Middle frontal gyrus (tissue), 1 donor: ENCODE data around the gene SUPT6H.
"Not testable (repeated sequence)": the region's sequence is repeated elsewhere in the genome, so short reads cannot be mapped to it uniquely, and the experiment has no call there.

Source experiments
- DNase-seq: peaks from one replicate; pipeline ENCODE4 v3.0.0-alpha.2; 2015; ENCODE audit warnings: low spot score; ENCODE audit errors: extremely low spot score

The SUPT6H gene

DNA sequence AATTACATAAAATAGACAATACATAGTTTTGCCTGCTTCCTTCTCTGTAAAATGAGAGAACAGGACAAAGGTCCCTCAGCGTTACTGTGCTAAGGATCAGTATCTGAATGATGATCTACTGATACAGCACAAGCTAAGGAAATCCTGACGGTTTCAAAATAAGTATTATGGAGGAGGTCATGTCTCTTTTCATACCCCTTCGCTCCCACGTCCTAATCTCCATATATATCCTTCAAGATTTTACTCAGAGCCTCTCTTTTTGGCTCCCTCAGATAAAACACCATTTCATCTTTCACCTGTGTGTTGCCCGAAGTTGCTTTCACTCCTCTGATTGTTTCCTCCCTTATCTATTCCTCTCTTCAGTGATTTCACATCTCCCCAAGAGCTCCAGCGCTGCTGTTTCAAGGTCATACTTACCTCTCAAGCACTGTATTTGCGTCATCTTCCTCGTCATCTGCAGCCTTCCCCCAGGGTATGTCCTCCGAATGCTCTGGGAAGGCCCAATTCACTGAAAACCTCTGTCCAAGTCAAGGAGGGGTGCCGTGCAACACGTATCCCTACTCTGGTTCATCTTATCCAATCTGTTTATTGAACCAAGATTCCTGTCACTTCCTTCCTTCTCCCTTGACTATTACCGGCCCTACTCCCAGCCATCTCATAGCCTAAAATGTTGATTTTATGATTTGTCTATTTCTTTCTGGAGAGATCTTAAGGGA, 15.8 kb upstream of the SUPT6H start:
- no peak for DNase-seq

DNA sequence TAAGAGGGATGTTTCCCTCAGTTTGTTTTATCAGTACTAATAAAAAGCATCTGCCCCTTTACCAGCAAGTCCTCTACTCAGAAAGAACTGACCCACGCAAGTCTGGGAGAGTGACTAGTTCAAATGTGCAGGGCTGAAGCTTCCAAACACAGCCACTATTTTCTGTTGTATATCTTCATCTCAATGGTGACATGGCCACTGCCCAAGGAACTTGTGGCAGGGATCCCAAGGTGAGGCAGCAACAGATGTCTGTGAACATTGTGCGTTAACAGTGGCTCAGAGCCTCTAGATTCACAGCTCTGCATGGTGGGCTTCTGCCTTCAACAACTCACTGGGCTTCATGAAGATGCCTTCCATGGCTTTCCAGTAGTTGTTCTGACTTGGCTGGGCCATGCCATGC, 13.3 kb upstream of the SUPT6H start:
- no peak for DNase-seq

GRCh38 chr17:28655160-28655559, 6.8 kb upstream of the SUPT6H start:
- DNase-seq: no peak

- DNase-seq: no peak
Measured at GRCh38 chr17:28657756-28658155, 4.2 kb upstream of the SUPT6H start.

GRCh38 chr17:28658342-28658741, 3.7 kb upstream of the SUPT6H start:
- not testable (repeated sequence) for DNase-seq

DNA sequence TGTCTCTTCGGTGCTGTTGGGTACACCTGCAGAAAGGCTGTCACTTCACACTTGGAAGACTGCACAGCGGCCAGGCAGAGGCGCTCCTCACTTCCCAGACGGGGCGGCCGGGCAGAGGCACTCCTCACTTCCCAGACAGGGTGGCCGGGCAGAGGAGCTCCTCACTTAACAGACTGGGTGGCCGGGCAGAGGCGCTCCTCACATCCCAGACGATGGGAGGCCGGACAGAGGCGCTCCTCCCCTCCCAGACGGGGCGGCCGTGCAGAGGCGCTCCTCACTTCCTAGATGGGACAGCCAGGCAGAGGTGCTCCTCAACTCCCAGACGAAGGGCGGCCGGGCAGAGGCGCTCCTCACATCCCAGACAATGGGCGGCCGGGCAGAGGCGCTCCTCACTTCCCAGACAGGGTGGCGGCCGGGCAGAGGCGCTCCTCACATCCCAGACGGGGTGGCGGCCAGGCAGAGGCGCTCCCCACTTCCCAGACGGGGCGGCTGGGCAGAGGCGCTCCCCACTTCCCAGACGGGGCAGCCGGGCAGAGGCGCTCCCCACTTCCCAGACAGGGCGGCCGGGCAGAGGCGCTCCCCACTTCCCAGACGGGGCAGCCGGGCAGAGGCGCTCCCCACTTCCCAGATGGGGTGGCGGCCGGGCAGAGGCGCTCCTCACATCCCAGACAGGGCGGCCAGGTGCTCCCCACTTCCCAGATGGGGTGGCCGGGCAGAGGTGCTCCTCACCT, 3.1 kb upstream of the SUPT6H start:
- DNase-seq: not testable (repeated sequence)

DNA sequence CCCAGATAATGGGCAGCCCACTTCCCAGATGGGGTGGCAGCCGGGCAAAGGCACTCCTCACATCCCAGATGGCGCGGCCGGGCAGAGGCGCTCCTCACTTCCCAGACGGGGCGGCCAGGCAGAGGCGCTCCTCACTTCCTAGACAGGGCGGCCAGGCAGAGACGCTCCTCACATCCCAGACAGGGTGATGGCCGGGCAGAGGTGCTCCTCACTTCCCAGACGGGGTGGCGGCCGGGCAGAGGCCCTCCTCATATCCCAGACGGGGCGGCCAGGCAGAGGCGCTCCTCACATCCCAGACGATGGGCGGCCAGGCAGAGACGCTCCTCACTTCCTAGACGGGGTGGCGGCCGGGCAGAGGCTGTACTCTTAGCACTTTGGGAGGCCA, 2.5 kb upstream of the SUPT6H start:
- DNase-seq: not testable (repeated sequence)

- DNase-seq: no peak
Measured at GRCh38 chr17:28662527-28662829, 473 bp downstream of the SUPT6H start.

DNA sequence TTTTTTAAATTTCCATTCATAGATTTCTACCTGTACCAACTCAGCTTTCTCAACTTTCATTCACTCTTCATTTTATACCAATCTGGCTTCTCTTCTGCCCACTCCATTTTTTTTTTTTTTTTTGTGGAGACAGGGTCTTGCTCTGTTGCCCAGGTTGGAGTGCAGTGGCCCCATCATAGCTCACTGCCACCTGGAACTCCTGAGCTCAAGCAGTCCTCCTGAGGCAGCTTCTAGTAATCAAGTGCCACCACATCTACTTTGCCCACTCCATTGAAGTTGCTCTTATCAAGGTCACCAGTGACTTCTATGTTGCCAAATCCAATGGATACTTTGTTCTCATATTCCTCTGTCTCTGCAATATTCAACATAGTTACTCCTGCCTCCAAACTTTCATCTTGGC, 1.7 kb downstream of the SUPT6H start:
- no peak for DNase-seq

DNA sequence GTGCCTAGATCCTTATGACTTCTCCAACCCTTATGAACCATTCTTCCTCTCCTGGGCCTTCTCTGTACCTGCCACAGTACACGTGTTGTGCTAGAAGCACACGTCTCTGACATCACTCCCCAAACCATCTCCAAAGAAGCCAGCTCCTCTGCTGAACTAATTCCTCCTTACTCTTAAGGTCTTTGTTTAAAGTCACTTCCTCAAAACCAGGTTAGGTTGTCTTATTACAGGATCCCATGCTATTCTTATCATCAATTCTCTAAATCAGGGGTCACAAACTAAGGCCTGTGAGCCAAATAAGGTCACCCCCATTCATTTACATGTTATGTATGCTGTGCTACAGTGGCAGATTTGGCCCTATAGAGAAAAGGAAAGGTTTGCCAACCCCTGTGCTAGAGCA, 4.0 kb downstream of the SUPT6H start:
- no peak for DNase-seq

GRCh38 chr17:28667870-28668269, 5.9 kb downstream of the SUPT6H start:
- DNase-seq: no peak

DNA sequence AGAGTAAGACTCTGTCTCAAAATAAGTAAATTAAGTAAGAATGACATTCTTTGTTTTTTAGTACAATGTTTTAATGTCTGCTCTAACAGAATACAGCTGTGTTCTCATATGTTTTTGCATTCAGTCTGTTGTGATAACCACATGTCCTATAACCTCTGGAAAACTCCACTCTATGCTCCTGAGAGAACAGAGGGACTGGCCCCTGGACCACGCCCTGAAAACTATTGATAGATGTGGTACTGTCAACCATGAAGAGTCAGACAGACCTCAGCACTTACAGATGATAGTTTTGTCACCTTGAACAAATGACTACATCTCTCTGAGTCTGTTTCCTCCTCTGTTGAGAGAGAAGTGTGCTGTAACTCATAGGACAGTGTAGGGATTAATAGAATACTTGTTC, 7.9 kb downstream of the SUPT6H start:
- DNase-seq: no peak

DNA sequence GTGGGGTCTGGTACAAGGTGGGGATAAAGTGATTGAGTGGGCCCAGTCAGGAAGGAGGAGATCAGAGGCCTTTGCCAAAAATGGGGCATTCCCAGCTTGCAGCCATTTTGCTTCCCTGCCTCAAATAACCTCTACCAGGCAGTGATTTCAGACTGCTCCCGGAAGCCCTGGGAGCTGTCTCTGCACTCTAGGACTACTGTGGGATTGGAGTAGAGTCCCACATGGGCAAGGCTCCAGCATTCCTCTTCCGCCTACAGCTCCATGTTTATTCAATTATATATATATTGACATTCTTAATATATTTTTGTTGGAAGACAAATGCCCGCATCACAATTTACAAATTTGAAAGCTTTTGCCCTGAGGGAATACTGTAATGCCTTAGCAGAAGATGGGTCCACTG, 13.5 kb downstream of the SUPT6H start:
- DNase-seq: no peak

DNA sequence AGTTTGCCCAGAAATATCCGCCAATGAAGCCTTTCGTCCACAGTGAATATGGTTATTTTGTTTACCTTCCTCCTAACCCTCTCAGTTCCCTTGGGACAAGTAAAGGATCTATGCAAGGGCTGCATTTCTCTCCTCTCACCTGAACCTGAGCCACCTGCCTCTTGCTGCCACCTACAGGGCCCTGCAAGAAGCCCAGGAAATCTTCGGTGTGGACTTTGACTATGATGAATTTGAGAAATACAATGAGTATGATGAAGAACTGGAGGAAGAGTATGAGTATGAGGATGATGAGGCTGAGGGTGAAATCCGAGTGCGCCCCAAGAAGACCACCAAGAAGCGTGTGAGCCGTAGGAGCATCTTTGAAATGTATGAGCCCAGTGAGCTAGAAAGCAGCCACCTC, 14.0 kb downstream of the SUPT6H start:
- no peak for DNase-seq

- no peak for DNase-seq
Measured at GRCh38 chr17:28682655-28683054, 20.6 kb downstream of the SUPT6H start.

- DNase-seq: peak; percentile 82
Measured at GRCh38 chr17:28684963-28685362, 23.0 kb downstream of the SUPT6H start.

DNA sequence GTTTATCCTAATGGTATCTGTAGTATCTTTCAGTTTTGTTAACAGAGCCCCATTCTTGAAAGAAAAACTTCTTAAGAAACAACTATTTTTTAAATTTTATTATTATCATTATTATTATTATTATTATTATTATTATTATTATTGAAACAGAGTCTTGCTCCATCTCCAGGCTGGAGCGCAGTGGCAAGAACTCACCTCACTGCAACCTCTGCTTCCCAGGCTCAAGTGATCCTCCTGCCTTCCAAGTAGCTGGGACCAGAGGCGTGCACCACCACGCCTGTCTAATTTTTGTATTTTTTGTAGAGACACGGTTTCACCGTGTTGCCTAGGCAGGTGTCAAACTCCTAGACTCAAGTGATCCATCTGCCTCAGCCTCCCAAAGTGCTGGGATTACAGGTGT, 23.4 kb downstream of the SUPT6H start:
- no peak for DNase-seq

DNA sequence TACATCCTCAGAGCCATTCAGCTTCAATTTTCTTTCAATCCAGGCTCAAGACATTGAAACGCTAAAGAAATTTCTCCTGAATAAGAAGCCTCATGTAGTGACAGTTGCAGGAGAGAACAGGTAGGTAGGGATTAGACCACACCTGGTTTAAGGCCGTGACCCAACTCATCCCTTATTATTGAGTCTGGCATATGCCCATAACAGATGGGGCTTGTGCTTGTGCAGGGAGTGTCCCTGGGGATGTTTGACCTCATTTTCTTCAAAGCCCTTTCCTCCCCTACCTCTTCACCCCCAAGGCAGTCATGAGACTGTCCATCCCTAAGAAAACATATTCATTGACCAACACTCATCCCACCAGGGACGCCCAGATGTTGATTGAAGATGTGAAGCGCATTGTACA, 24.3 kb downstream of the SUPT6H start:
- no peak for DNase-seq

DNA sequence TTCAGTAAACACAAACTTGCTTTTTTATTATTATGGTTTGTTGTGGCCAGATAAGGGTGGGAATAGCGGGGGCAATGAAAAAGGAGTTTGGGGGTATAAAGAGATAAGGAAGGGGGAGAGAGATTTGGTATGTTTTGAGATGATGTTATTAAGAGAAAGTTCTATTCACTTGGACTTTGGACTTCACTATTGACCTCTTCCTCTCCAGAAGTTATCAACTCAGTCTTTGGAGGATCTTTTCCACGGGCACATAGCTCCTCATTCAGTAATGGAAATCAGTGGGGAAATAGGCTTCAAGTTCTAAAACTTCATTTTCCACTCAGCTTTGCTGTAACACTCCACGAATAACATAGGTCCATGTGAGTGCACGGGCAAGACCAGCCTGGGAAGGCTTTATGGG, 26.5 kb downstream of the SUPT6H start:
- DNase-seq: no peak

DNA sequence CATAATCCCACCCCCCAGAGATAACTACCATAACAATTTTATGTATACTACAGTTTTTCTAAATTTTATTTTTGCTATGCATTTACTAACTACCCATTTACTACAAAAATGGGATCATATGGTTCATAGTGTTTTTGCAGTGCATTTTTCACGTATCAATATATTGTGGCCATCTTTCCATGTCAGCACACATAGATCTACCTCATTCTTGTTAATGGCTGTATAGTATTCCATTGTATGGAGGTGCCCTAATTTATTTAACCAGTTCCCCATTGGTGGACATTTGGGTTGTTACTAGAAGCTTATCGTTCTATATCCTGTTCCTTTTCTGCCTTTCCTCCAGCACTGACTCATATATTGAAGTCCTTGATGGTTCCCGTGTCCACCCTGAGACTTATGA, 27.0 kb downstream of the SUPT6H start:
- no peak for DNase-seq

DNA sequence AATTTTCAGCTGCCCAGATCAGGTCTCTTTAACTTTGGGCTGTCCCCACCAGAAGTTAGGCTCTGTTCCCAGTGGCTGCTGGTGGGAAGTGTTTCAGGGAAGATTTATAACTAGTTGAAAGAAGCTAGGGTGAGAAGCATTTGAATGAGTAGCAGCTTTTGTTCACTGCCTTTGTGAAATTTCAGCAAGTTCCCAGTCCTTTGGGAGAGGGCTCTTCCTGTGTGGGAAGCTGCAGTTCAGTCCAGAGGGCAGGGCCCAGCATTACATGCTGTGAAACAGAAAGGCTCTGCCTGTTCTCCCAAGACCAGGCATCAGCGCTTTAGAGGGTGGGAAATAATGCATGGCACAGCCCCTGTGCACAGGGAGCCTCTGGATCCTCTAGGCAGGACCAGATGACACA, 31.9 kb downstream of the SUPT6H start:
- no peak for DNase-seq

DNA sequence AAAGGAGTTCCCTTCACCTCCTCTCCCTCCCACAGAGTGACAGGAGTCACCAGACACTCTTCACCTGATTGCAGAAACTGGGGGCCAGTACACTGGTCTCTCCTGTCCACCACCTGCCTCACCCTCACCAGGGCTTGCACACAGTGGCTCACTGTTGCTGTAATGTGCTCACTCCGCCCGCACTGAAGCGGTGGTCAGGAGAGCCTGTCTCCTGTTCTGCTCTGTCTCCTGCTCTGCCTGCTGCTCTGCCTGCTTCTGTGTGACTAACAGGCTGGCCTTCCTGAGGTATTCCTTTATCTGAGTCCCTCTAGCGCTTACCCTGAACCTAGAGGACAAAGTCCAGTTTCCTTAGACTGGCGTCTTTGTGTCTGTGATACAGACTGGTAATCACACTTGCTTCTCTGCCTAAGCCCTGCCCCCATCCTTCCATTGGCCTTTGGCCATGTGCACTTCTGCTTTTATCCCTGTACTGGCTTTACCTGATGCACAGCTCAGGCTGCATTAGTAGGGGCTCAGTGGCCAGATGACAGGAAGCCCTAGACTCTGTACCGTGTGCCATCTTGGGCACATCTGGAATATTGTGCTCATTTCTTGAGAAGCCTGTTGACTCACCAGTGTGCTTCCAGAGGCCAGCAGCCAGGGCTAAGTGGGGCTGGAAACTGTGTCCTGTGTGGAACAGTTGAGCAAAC, 36.4 kb downstream of the SUPT6H start:
- no peak for DNase-seq

DNA sequence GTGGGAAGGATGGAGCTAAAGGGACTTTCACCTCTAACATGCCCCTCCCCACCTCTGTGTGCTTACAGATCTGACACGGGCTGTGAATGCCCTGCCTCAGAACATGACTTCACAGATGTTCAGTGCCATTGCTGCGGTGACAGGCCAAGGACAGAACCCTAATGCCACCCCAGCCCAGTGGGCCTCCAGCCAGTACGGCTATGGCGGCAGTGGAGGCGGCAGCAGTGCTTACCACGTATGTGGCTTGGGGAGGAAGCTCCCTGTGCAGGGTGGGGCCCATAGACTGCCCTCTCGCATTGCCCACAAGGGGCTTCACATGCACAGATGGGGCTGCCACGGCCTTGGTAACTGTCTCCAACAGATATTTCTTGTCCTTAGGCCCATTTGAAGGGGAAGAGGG, 38.3 kb downstream of the SUPT6H start:
- DNase-seq: no peak
